Activated CD4-positive, alpha-beta memory T cell treated with anti-CD3 and anti-CD28 coated beads, Interleukin-2, amount 10 ng/mL, durations not matched to agents 7 days and 5 days (primary cell): ENCODE results near the gene CERS5. TPM values are rescaled to one million over a fixed set of nuclear protein-coding genes. Genes with fewer than 3 reads are reported as not detected.

Source experiments
- CTCF ChIA-PET: fragments of 350-600 bp; sonication (Branson Sonifier 250); formaldehyde crosslinking; loops from one replicate; lab custom pipeline; 2021; ENCODE audit warnings: antibody characterized with exemption, inconsistent platforms; lab: Charles Lee
- POLR2A ChIA-PET: fragments of 350-600 bp; sonication (Branson Sonifier 250); formaldehyde crosslinking; loops from one replicate; lab custom pipeline; 2021; ENCODE audit warnings: antibody characterized with exemption; lab: Charles Lee
- DNase-seq: peaks from one replicate; pipeline ENCODE4 v3.0.0-alpha.2; 2020
- H3K27ac Mint-ChIP-seq: one replicate; pipeline ENCODE4 v1.8.0; 2021; ENCODE audit warnings: mild to moderate bottlenecking, mixed read lengths
- H3K27me3 Mint-ChIP-seq: one replicate; pipeline ENCODE4 v1.8.0; 2021; ENCODE audit warnings: mixed read lengths
- H3K36me3 Mint-ChIP-seq: one replicate; pipeline ENCODE4 v1.8.0; 2021; ENCODE audit warnings: low read depth, mixed read lengths
- H3K4me1 Mint-ChIP-seq: one replicate; pipeline ENCODE4 v1.8.0; 2021; ENCODE audit warnings: mixed read lengths
- H3K4me3 Mint-ChIP-seq: one replicate; pipeline ENCODE4 v1.8.0; 2021; ENCODE audit warnings: mild to moderate bottlenecking, mixed read lengths
- H3K9me3 Mint-ChIP-seq: one replicate; pipeline ENCODE4 v1.8.0; 2021; ENCODE audit warnings: mixed read lengths
- total RNA-seq, 2 experiments: library from RNA; stranded (reverse); gene quantifications; one replicate each; pipeline ENCODE4 v1.2.3, GENCODE V29; 2021

The CERS5 gene
- total RNA-seq, 2 experiments from 2014 or later: 48.4 to 56.3 TPM

DNA sequence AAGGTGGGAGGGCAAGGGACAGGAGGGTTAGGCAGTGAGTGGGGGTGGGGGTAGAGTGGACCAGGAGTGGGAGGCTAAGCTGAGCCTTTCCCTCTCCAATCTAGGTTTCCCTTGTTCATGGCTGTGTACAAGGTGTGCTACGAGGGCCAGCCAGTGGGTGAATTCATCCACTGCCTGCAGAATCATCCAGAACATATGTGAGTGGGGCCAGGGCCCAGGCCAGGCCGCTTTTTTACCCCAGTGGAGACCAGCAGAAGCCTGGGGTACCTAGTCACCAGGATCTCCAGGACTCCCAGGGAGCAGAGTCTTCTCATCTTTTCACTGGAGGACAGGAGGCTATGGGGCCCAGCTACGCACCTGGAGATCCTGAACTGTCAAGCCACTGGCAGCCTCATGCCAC lies 57.9 kb downstream of the CERS5 start:
- Mint-ChIP-seq H3K4me3 (no peak overlapping the region), H3K27me3 (no peaks in the 10 kb centered on the region), H3K36me3 (peaks cover 10% of the 10 kb centered on the region), H3K4me1 (peaks cover 28% of the 10 kb centered on the region), H3K9me3 (no peaks in the 10 kb centered on the region), H3K27ac (no peak overlapping the region)
- DNase-seq: no peak
- CTCF ChIA-PET: interaction anchor here (0.9 to 9.8 kb wide), 7 partner anchors 8 to 164 kb away, joined by 6 to 181 read pairs (median 55); partner anchors contain the start of genes CERS5, GPD1 and SMARCD1
- POLR2A ChIA-PET: interaction anchor here (1.9 to 4.1 kb wide), 4 partner anchors 13 to 174 kb away, joined by 6 to 48 read pairs (median 27); partner anchors contain the start of genes LIMA1 and SMARCD1

DNA sequence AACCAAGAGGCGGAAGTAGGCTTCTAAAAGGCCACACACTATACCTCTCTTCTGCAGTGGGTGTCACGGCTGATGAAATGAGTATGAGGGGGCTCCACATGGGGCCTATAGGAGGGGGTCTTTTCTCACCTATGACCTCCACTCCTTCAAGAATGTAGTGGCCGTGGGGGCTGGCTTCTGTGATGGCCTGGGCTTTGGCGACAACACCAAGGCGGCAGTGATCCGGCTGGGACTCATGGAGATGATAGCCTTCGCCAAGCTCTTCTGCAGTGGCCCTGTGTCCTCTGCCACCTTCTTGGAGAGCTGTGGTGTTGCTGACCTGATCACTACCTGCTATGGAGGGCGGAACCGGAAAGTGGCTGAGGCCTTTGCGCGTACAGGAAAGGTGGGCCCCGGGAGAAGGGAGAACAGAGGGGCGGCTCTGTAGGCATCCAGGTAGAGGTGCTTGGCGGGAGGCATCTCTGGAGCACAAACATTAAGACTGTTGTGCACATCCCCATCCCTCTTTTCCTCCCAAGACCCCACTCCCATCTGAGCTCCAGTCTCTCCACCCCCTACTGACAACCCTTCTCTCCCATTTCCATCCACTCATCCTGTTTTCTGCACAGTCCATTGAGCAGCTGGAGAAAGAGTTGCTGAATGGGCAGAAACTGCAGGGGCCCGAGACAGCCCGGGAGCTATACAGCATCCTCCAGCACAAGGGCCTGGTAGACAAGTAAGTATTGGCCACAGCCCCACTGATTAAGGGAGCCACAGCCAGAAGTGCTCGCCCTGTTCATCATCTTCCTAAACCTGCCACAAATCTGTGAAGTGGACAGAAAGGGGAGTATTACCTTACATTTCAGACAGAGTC lies 59.5 kb downstream of the CERS5 start:
- POLR2A ChIA-PET: interaction anchor here (0.8 to 1.8 kb wide), 2 partner anchors 12 to 22 kb away, joined by 4 to 9 read pairs; partner anchors contain the start of gene SMARCD1
- Mint-ChIP-seq H3K9me3 (no peaks in the 10 kb centered on the region), H3K4me3 (no peak overlapping the region), H3K36me3 (peaks cover 4% of the 10 kb centered on the region), H3K4me1 (peaks cover 19% of the 10 kb centered on the region), H3K27ac (no peak overlapping the region), H3K27me3 (no peaks in the 10 kb centered on the region)
- no peak for DNase-seq
- CTCF ChIA-PET: interaction anchor here (1.2 to 9.8 kb wide), 3 partner anchors 19 to 260 kb away, joined by 3 to 181 read pairs (median 7); partner anchors contain the start of gene SMARCD1

DNA sequence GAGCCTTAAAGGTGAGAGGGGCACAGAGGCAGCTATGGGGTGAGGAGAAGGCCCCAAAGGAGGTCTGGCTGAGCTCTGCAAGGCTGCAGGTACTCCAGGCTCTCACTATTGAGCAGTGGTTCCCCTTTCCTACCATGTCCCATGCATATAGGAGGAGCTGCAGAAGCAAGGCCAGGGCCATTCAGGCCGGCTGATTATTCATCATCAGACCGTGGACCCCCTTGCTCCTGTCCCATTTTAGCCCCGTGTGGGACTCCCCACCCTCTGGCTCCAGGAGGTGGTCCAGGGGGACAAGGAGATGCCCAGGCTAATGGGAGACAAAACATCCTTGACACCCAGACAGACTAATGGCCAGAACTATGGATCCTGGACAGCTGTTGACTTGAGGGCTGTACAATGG lies 60.3 kb downstream of the CERS5 start:
- ChIA-PET CTCF (interaction anchor here (1.4 to 9.8 kb wide), 2 partner anchors 19 to 208 kb away, joined by 3 to 181 read pairs; partner anchors contain the start of gene SMARCD1), POLR2A (interaction anchor here (1.8 kb wide), 1 partner anchor 21 kb away, joined by 9 read pairs; the partner anchor contains the start of gene SMARCD1)
- Mint-ChIP-seq H3K27ac (no peak overlapping the region), H3K4me3 (no peak overlapping the region), H3K36me3 (peaks cover 1% of the 10 kb centered on the region), H3K4me1 (peaks cover 19% of the 10 kb centered on the region), H3K27me3 (no peaks in the 10 kb centered on the region), H3K9me3 (no peaks in the 10 kb centered on the region)
- no peak for DNase-seq

GRCh38 chr12:50105913-50106450 lies 61.2 kb downstream of the CERS5 start:
- Mint-ChIP-seq H3K27ac (no peak overlapping the region), H3K4me1 (peaks cover 13% of the 10 kb centered on the region), H3K9me3 (no peaks in the 10 kb centered on the region), H3K36me3 (peaks cover 7% of the 10 kb centered on the region), H3K27me3 (no peaks in the 10 kb centered on the region), H3K4me3 (no peak overlapping the region)
- no peak for DNase-seq
- POLR2A ChIA-PET: interaction anchor here (1.4 to 1.8 kb wide), 2 partner anchors 20 to 81 kb away, joined by 3 to 9 read pairs; partner anchors contain the start of genes RACGAP1 and SMARCD1
- CTCF ChIA-PET: interaction anchor here (0.6 to 9.8 kb wide), 3 partner anchors 10 to 209 kb away, joined by 3 to 181 read pairs (median 3); partner anchors contain the start of gene SMARCD1

DNA sequence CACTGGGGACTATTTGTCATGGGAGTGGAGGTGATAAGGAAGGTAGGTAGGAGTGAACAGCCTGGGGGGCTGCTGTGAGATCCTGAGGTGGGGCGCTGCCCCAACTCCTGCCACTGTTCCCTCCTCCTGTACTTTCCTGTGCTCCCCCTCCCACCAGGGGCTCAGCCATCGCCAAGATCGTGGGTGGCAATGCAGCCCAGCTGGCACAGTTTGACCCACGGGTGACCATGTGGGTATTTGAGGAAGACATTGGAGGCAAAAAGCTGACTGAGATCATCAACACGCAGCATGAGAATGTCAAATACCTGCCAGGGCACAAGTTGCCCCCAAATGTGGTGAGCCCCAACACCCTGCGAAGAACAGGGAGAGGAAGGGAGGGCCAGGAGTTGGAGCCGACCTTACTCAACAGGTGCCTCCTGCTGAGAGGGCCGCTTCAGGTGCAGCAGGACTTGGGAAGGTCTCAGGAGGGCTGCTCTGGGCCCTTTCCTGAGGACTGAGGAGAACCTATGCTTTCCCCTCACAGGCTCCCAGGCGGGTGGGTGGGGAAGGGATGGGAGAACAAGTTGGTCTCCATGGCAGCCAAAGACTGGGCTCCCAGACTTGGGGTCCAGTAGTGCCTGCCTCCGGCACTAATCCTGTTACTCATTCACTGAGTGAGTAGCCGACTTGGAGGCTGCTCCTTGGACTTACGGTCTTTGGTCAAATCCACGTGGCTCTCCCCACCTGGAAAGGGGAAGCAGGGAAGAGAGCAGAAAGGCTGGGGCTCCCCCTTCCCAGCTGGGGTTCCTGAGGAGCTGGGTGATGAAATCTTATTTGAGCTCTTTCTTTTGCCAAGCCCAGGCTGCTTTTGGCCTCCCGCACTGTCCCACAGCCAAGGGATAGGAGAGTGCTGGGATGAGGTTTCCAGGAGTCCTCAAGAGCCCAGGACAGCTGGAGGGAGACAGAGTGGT lies 62.5 kb downstream of the CERS5 start:
- H3K4me3 Mint-ChIP-seq: no peak overlapping the region
- POLR2A ChIA-PET: interaction anchor here (1.4 kb wide), 2 partner anchors 20 to 79 kb away, joined by 3 to 5 read pairs; partner anchors contain the start of genes RACGAP1 and SMARCD1
- peaks cover 15% of the 10 kb centered on the region for H3K36me3 Mint-ChIP-seq

GRCh38 chr12:50103767-50104321 lies 63.3 kb downstream of the CERS5 start, which contains the start of gene GPD1:
Gene GPD1 (plus strand): TSS chr12:50104008. CDS start chr12:50104051, 43 bp downstream.
- Mint-ChIP-seq H3K27me3 (no peaks in the 10 kb centered on the region), H3K9me3 (no peaks in the 10 kb centered on the region), H3K27ac (no peak within 1 kb of the TSS), H3K36me3 (peaks cover 23% of the 10 kb centered on the region), H3K4me3 (no peak within 1 kb of the TSS), H3K4me1 (peaks cover 3% of the 10 kb centered on the region)
- ChIA-PET POLR2A (interaction anchor here (1.4 kb wide), 1 partner anchor 19 kb away, joined by 5 read pairs; the partner anchor contains the start of gene SMARCD1), CTCF (interaction anchor here (0.9 to 6.5 kb wide), 3 partner anchors 8 to 19 kb away, joined by 3 to 57 read pairs (median 5); partner anchors contain the start of genes COX14 and SMARCD1)
- DNase-seq: no peak

More for the DNA sequence above, 62.5 kb downstream of the CERS5 start:
- Mint-ChIP-seq H3K27me3 (no peaks in the 10 kb centered on the region), H3K9me3 (no peaks in the 10 kb centered on the region), H3K27ac (no peak overlapping the region), H3K4me1 (peaks cover 3% of the 10 kb centered on the region)
- CTCF ChIA-PET: interaction anchor here (6.5 to 9.8 kb wide), 2 partner anchors 7 to 16 kb away, joined by 57 to 181 read pairs; partner anchors contain the start of genes COX14 and SMARCD1
- no peak for DNase-seq

DNA sequence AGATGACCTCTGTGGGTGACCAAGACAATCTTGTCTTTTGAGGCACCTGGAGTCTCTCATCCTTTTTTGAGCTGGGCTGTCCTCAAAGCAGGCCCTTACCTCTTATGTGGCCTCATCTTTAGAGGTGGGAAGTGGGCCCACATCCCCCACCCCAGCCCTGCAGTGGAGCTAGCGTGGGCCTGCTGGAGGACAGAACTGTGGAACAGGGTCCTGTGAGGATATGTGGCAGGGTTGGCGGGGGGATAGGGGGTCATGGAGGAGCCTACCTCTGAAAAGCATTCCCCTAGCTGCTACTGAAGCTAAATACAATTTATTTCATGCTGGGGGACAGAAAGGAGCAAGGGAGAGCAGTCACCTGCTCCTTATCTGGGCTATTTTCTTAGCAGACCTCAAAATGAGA lies 63.8 kb downstream of the CERS5 start:
- Mint-ChIP-seq H3K4me1 (peaks cover under 1% of the 10 kb centered on the region), H3K9me3 (no peaks in the 10 kb centered on the region), H3K27me3 (no peaks in the 10 kb centered on the region), H3K4me3 (no peak overlapping the region), H3K36me3 (peaks cover 28% of the 10 kb centered on the region), H3K27ac (no peak overlapping the region)
- ChIA-PET CTCF (interaction anchor here (0.9 to 6.5 kb wide), 3 partner anchors 8 to 18 kb away, joined by 3 to 57 read pairs (median 5); partner anchors contain the start of genes COX14 and SMARCD1), POLR2A (interaction anchor here (1.2 to 1.4 kb wide), 2 partner anchors 9 to 18 kb away, joined by 5 to 6 read pairs; partner anchors contain the start of genes COX14 and SMARCD1)
- no peak for DNase-seq

DNA sequence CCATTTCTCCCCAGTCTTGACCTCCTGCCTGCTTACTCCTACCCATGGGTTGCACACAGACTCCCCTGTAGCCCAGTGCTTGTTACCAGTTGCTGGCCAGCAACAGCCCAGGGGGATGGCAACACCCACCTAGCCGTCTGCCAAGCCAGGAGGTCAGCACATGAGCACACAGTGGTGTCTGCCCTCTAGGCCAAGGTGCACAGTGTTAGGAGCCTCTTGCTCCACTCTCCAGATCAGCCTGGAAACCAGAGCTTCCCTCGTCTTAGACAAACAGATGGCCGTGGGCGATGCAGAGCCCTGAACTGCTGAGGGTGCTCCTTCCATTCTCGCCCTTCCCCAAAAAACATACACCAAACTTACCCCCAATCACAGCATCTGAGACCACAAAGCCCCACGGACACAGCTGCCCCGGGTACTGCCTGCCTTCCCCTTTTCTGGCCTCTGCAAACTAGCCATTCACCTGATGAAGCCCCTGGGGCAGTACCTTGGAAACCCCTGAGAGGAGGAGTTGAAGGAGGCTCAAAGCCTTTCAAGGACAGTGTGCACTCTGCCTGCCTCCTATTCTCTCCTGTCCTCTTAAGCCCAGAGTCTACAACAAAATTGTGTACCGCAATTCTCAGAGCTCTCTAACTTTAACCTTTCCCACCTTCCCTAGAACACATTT lies 64.4 kb downstream of the CERS5 start:
- no peaks in the 10 kb centered on the region for H3K9me3 Mint-ChIP-seq
- no peak overlapping the region for H3K27ac Mint-ChIP-seq
- H3K4me3 Mint-ChIP-seq: no peak overlapping the region
- no peak for DNase-seq
- no peaks in the 10 kb centered on the region for H3K4me1 Mint-ChIP-seq
- ChIA-PET CTCF (interaction anchor here (0.9 to 6.5 kb wide), 2 partner anchors 9 to 13 kb away, joined by 3 to 57 read pairs; partner anchors contain the start of gene COX14), POLR2A (interaction anchor here (1.2 to 1.4 kb wide), 2 partner anchors 9 to 18 kb away, joined by 5 to 6 read pairs; partner anchors contain the start of genes COX14 and SMARCD1)
- peaks cover 34% of the 10 kb centered on the region for H3K36me3 Mint-ChIP-seq
- H3K27me3 Mint-ChIP-seq: no peaks in the 10 kb centered on the region

DNA sequence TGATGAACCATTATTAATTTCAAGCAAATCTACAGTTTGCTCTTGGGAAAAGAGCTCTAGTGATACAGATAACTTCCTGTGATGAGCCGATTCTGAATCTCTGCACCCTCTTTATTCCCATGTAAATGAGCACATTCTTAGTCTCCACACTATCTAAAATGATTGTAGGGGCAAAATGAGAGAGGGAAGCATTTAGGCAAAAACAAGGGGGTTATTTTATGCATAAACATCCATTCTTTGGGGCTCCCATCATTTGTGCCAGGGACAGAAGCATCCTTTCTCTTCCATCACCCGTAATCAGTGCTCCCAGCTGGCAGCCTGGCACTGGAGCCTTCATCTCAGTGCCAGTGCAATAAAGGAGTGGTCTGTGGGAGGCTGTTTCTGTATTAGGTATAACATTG lies 65.0 kb downstream of the CERS5 start:
- Mint-ChIP-seq H3K36me3 (peaks cover 39% of the 10 kb centered on the region), H3K4me3 (no peak overlapping the region), H3K9me3 (no peaks in the 10 kb centered on the region), H3K27me3 (no peaks in the 10 kb centered on the region), H3K4me1 (no peaks in the 10 kb centered on the region), H3K27ac (no peak overlapping the region)
- ChIA-PET POLR2A (no interaction called here), CTCF (interaction anchor here (1.2 to 6.5 kb wide), 2 partner anchors 9 to 74 kb away, joined by 3 to 57 read pairs; partner anchors contain the start of gene COX14)
- no peak for DNase-seq

GRCh38 chr12:50101663-50102062 lies 65.5 kb downstream of the CERS5 start:
- Mint-ChIP-seq H3K4me3 (no peak overlapping the region), H3K4me1 (no peaks in the 10 kb centered on the region), H3K27me3 (no peaks in the 10 kb centered on the region), H3K27ac (no peak overlapping the region), H3K36me3 (peaks cover 44% of the 10 kb centered on the region), H3K9me3 (no peaks in the 10 kb centered on the region)
- ChIA-PET CTCF (interaction anchor here (1.2 to 6.5 kb wide), 2 partner anchors 10 to 74 kb away, joined by 3 to 57 read pairs; partner anchors contain the start of gene COX14), POLR2A (interaction anchor here (1.2 kb wide), 1 partner anchor 14 kb away, joined by 3 read pairs; no protein-coding TSS in a partner anchor)
- DNase-seq: no peak
